ENCODE measurements around the gene FUBP1.
"Not testable (repeated sequence)": the region's sequence is repeated elsewhere in the genome, so short reads cannot be mapped to it uniquely, and the experiment has no call there.

GRCh38 chr1:78021134-78021533 is 42.3 kb upstream of the FUBP1 start:
- not testable (repeated sequence) for TF ChIP-seq CTCF (IDR thresholded peaks at IDR 0.05 in 2 of 3, conservative IDR thresholded peaks at IDR 0.05 in 1 of 3; ENCODE audit: borderline replicate concordance in 1 of 3, insufficient read depth in 1 of 3, low read depth in 2 of 3, low read length in 2 of 3); SP1 (IDR thresholded peaks at IDR 0.05; ENCODE audit: low read depth); TCF7L2 (IDR thresholded peaks at IDR 0.05; ENCODE audit: borderline replicate concordance, extremely low read depth, insufficient read depth, insufficient read length); EZH2phosphoT487 (IDR thresholded peaks at IDR 0.05; ENCODE audit: borderline replicate concordance); REST (IDR thresholded peaks at IDR 0.05; ENCODE audit: low read depth); CBX3 (IDR thresholded peaks at IDR 0.05; ENCODE audit: low read depth); ATF3 (IDR thresholded peaks at IDR 0.05); JUND (IDR thresholded peaks at IDR 0.05); POLR2A (IDR thresholded peaks at IDR 0.05; ENCODE audit: borderline replicate concordance, extremely low read depth, insufficient read depth, insufficient read length); RAD21 (IDR thresholded peaks at IDR 0.05; ENCODE audit: low read depth); ZNF274 (IDR thresholded peaks at IDR 0.05; ENCODE audit: low read depth, low read length); ZFX (IDR thresholded peaks at IDR 0.05); ZBTB33 (IDR thresholded peaks at IDR 0.05; ENCODE audit: extremely low read depth, insufficient replicate concordance, low read length); SRF (IDR thresholded peaks at IDR 0.05; ENCODE audit: low read depth)
